Activated CD8-positive, alpha-beta memory T cell treated with anti-CD3 and anti-CD28 coated beads for 1 hour (primary cell): ENCODE results near the gene SMOC2.

Experiments
- DNase-seq, 2 donors: peaks; one replicate each; pipeline ENCODE4 v3.0.0-alpha.2; 2020; ENCODE audit warnings: low read depth in 1 of 2; ENCODE audit errors: extremely low read depth in 1 of 2

Gene SMOC2

DNA sequence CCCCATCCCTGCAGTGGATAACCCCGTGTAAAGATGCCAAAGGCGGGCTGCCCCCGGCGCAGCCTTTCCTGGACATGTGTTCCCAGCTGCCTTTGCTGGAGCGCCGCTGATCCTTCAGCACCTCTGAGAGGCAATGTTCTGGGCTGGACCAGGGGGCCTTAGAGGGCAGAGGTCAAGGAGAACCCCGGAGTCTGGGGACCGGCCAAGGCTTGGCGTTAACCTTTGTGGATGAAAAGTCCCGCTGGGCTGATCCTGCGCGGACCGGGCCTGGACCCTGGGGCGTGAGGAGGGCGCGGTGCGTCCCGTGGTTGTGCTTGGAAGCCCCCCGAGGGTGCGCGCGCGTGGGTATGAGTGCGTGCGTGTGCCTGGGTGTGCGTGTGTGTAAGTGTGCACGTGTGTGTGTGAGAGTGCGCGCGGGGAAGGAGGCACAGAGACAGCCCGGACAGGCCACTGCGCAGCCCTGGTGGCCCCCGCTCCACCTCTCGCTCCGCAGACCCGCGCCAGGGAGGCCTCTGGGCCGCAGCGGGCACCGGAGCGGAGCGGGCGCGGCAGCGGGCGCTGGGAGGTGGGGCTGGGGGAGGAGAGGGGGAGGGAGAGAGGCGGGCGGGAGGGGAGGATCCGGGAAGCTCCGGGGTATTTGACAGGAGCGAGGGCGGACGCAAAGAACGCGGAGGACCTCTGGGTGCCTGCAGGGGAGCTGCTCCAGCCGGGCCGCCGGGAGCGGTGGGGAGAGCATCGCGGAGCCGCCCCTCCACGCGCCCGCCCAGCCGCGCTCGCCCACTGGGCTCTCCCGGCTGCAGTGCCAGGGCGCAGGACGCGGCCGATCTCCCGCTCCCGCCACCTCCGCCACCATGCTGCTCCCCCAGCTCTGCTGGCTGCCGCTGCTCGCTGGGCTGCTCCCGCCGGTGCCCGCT lies at the start of gene SMOC2:
Gene SMOC2, plus strand, starts transcription at position 665 of the 914 bp plus-strand sequence. Its CDS starts 187 bp downstream, at position 852.
- DNase-seq = no peak

GRCh38 chr6:168393126-168393870 lies 47.7 kb upstream of the SMOC2 start:
- DNase-seq = no peak

GRCh38 chr6:168394606-168395005 lies 46.4 kb upstream of the SMOC2 start:
- no peak for DNase-seq

DNA sequence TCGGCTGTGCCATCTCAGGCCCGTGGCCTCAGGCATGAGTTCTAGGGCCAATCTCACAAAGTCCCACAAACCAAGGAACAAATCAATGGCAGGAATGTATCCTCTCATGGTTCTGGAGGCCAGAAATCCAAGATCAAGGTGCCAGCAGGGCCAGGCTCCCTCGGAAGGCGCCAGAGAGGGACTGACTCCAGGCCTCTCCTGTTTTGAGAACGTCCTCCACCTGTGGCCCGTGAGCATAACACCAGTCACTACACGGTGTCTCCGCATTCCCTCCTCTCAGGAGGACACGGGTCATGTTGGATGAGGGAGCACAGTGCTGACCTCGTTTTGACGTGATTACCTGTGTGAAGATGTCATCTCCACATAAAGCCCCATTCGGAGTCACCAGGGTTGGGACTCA lies 45.0 kb upstream of the SMOC2 start:
- no peak for DNase-seq

DNA sequence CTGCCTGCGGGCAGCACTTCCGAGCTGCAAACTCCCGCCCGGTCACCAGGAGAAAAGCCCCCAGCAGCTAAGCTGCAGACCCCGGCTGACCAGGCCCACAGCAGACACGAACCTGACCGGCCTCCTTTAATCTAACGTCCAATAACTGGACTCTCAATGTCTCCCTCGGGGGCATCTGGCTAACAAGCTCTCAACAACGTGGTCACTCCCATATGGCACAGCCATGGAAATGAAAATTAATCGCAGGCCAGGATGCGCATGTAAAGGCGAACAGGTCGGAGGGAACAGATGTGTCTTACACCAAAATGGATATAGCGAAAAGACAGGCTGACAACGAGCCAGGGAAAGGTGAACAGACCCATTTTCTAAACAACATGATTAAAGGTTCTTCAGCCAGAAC lies 44.4 kb upstream of the SMOC2 start:
- no peak for DNase-seq

DNA sequence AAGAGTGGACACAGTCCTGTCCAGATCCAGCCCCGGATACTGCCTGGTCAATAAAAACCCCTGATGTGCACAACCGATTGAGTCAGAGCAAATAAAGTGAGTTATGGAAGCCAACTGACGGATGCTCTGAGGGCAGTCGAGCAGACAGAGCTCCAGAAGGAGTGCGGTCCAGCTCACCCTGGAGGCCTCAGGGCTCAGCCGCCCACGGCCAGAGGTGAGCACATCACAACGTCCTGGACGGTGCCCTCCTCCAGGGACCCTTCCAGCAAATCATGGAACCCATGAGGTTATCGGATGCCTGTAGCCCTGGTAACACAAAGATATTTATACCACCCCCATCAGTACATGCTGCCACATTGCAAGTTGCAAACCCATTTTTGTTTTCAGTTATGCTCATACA lies 44.0 kb upstream of the SMOC2 start:
- DNase-seq = no peak

GRCh38 chr6:168400037-168400436 lies 40.9 kb upstream of the SMOC2 start:
- DNase-seq = no peak

DNA sequence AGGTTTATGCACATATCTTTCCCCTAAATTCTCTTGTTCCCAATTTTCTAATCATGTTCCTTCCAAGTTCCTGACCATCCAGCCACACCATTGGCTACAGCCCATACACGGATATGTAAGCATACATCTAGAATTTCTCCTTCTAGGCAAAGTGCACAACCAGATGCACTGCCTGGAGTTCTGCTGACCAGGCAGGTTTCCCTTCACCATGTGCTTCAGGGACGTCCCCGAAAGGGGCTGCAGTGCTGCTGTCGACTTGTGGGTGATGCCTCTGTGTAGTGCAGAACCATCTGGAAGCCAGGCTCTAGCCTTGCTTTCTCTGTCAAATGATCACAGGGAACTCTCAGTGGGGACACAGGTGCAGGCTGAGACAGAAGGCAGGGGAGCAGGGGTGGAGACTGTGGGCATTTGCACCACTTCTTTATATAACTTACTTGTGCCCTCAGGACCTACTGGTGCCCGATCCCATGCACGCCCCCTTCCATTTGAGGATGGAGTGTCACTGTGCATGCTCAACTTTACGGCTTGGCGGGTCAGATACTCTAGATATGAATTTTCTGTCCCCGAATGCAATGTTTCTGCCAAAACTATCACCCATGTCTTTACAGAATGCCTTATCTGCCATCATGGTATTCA lies 37.5 kb upstream of the SMOC2 start:
- no peak for DNase-seq

DNA sequence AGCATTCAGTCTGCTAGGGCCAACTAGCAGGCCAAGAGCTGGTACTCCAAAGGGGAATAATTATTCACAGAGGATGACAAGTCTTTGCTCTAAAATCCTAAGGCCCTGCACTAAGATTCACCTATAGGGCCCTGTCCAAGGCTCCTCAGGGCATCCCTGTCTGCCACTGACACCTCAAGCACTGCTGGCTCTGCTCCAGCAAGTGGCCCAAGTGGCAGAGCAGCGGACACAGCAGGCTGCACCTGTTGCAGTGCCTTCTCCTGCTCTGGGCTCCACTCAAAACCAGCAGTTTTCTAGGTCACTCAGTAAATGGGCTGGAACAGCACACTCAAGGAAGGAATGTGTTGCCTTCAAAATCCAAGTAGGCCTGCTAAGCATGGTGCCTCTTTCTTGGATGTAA lies 36.4 kb upstream of the SMOC2 start:
- DNase-seq = no peak

DNA sequence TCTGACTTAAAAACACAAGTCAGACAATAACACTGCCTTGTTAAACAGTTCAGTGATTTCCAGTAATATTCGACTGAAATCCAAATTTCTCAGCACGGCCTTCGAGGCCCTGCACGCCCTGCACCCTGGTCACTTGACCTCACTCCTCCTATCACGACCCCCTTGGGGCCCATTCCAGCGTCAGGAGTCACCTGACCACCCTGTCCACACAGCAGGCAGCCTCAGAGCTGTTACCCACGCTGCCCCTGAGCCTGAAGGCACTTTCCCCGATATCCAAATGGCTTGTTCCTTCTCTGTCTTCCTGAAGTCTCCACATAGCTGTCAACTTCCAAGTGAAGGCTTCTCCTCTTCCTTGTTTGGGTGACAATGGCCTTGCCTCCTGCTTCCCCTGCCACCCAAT lies 33.1 kb upstream of the SMOC2 start:
- DNase-seq = no peak

- no peak for DNase-seq
Observed at GRCh38 chr6:168408504-168409136, 32.4 kb upstream of the SMOC2 start.

- no peak for DNase-seq
Observed at GRCh38 chr6:168410035-168410434, 30.9 kb upstream of the SMOC2 start.

DNA sequence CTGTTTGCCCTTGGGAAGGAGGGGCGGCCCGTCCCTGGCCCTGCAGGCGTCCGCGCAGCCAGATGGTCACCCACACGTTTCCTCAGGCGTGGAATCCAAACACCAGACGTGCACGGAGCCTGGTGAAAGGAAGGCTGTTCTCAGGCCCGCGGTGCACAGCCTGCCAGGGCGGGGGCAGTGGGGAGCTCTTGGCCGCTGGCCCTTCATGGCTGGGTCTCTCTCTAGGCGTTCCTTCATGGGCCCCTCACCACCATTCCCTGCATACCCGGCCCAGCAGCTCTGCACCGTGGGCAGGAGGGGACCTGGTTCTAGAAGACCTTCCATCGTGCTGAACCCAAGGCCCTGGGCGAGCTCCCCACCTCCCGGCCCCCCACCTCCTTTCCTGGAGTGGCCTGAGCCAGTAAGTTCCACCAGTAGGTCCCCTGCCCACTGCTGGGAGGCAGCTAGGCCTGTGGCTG lies 30.4 kb upstream of the SMOC2 start:
- DNase-seq = no peak

DNA sequence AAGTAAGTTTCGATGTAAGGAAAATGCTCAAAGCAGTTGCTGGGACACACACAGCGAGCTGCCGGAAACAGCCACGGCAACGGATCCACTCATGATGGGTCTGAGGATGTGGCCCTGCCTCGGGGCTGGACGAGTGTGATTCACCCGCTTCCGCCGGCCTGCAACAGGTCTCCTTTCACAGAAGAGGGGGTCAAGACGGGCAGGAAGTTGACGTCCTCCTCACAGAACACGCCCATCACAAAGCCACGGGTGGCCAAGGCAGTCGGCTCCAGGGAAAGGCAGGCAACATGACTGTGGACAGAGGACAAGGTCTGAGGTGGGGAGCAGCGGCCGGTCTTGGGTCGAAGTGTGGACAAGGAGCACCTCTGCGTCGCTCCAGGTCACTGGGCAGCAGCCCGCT lies 29.9 kb upstream of the SMOC2 start:
- no peak for DNase-seq

- no peak for DNase-seq
Observed at GRCh38 chr6:168411793-168412192, 29.2 kb upstream of the SMOC2 start.

DNA sequence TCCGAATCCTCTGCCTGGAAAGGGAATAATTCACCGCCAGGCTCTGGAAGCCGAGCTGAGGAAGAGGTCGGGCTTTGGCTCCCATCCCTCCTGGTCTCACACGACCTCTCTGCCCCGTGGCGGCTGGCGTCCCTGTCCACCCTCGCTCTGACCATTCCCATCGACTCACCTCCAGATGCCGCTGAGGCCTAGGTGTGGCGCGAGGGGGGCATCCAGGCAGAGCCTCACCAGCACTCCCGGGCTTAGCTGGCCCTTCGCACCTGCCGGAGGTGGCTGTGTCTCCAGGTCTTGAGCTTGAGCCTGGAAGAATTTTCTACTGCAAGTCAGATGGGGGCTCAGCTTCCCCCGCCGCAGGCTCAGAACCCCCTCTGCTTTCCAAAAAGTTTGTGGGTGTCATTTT lies 28.5 kb upstream of the SMOC2 start:
- DNase-seq = no peak

GRCh38 chr6:168413018-168413720 lies 27.8 kb upstream of the SMOC2 start:
- DNase-seq = no peak

- no peak for DNase-seq
Observed at GRCh38 chr6:168413856-168414255, 27.1 kb upstream of the SMOC2 start.

- DNase-seq = no peak
Observed at GRCh38 chr6:168414336-168415097, 26.5 kb upstream of the SMOC2 start.
